ENCODE data around the gene PAPLN.

DNA sequence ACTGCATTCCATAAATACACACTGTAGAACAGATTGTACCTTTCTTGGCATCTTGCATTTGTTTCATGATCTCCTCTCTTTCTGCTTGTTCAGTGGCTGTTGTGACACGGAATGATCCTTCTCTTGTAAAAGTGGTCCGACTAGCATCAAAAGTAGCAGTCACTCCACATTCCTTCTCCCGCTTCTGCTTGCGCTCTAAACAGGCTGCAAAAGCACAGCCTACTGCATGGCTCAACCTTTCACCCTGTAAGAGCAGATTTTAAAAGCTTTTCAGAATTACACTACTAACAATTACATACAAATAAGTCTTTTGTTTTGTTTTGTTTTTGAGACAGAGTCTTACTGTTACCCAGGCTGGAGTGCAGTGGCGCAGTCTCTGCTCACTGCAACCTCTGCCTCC lies 49.8 kb downstream of the PAPLN start:
- no peak for TF ChIP-seq CTCF (conservative IDR thresholded peaks at IDR 0.05; ENCODE audit: low read length)
- no peak for TF ChIP-seq EZH2phosphoT487 (IDR thresholded peaks at IDR 0.05; ENCODE audit: borderline replicate concordance)
